ENCODE results near the gene NSDHL. TPM values are rescaled to one million over a fixed set of nuclear protein-coding genes. Genes with fewer than 3 reads are reported as not detected.

Gene NSDHL
- total and polyA plus RNA-seq, 2 experiments from 2014 or later: 32.4 to 34.3 TPM

- ATAC-seq: no peak
Measured at GRCh38 chrX:152813206-152813605, 17.7 kb upstream of the NSDHL start.

More at GRCh38 chrX:152813206-152813605, 17.7 kb upstream of the NSDHL start:
- no peaks in the 10 kb centered on the region for H3K9me2 ChIP-seq (ENCODE audit: insufficient read depth)
- H3K4me3 ChIP-seq: no peak overlapping the region
- no peaks in the 10 kb centered on the region for H3F3A ChIP-seq (replicated peaks; ENCODE audit: low read depth)
- no peaks in the 10 kb centered on the region for H3K36me3 ChIP-seq (ENCODE audit: insufficient read depth)
- Mint-ChIP-seq H3K4me1 (peaks cover 10% of the 10 kb centered on the region; the same call in 2 of the 3 replicates), H3K4me3 (no peak overlapping the region), H3K36me3 (ENCODE audit: low read depth) (no peaks in the 10 kb centered on the region), H3K27ac (no peak overlapping the region), H3K9me3 (no peaks in the 10 kb centered on the region), H3K27me3 (ENCODE audit: insufficient read depth, low read depth, poor library complexity) (peaks cover 1% of the 10 kb centered on the region)
- no peaks in the 10 kb centered on the region for H4K20me1 ChIP-seq (replicated peaks; ENCODE audit: insufficient read depth)
- no peak overlapping the region for H2AFZ ChIP-seq
- H3K4me1 ChIP-seq (ENCODE audit: insufficient read depth): peaks cover 5% of the 10 kb centered on the region; the same call in 1 of the 2 replicates
- TF ChIP-seq JUNB (IDR thresholded peaks at IDR 0.05; ENCODE audit: unreplicated experiment) (no peak), ZNF462 (CRISPR knock-in tag; IDR thresholded peaks at IDR 0.05) (no peak), EZH2phosphoT487 (IDR thresholded peaks at IDR 0.05; ENCODE audit: unreplicated experiment) (no peak)
- H3K4me2 ChIP-seq: no peak overlapping the region
- no peaks in the 10 kb centered on the region for H3K27me3 ChIP-seq (ENCODE audit: insufficient read depth)
- DNase-seq (ENCODE audit: low spot score): no peak
- H3K79me2 ChIP-seq (replicated peaks; ENCODE audit: insufficient read depth): no peaks in the 10 kb centered on the region
- H3K27ac ChIP-seq (ENCODE audit: low read depth): no peak overlapping the region
